K562 (cell line): Measurements from ENCODE around the gene ARAF.

Experiments used
- ETV6 ChIP-seq, 3 experiments: fragments of 150-350 bp in 1 of 3; sonication (generic) in 1 of 3; formaldehyde crosslinking in 1 of 3; IDR thresholded peaks; 2 replicates each; pipeline versions ENCODE4 v1.6.1 to v1.8.0; 2014 to 2022; ENCODE audit warnings: borderline replicate concordance in 2 of 3, low read depth in 2 of 3, antibody characterized with exemption in 1 of 3, low read length in 1 of 3, mild to moderate bottlenecking in 1 of 3, missing genetic modification reagents in 1 of 3
- HDAC2 ChIP-seq: fragments of 450-650 bp; IDR thresholded peaks from 2 replicates; pipeline ENCODE4 v1.6.1; 2016; ENCODE audit warnings: mild to moderate bottlenecking
- MTF1 ChIP-seq: fragments of 250-450 bp; sonication (Bioruptor Pico); IDR thresholded peaks from 2 replicates; pipeline ENCODE4 v1.9.0; 2021; ENCODE audit warnings: moderate library complexity, mild to moderate bottlenecking, inconsistent platforms, borderline replicate concordance
- NCOA2 ChIP-seq, 2 experiments: fragments of 450-650 bp; IDR thresholded peaks; 2 replicates each; pipeline ENCODE4 v1.6.1; 2018; ENCODE audit warnings: mild to moderate bottlenecking in 2 of 2, moderate library complexity in 1 of 2; ENCODE audit not compliant: partially characterized antibody in 2 of 2
- PRMT5 ChIP-seq: sonication (generic); formaldehyde crosslinking; IDR thresholded peaks from 2 replicates; pipeline ENCODE4 v1.5.0; 2020; ENCODE audit warnings: missing genetic modification reagents
- SP1 ChIP-seq: sonication (generic); formaldehyde crosslinking; IDR thresholded peaks from 2 replicates; pipeline ENCODE4 v1.8.1; 2022; ENCODE audit warnings: mild to moderate bottlenecking, missing genetic modification reagents
- SRF ChIP-seq, 2 experiments: fragments of 250-450, 450-650 bp in 1 of 2; sonication (Bioruptor Pico) in 1 of 2; sonication (generic) in 1 of 2; formaldehyde crosslinking; IDR thresholded peaks; 2 replicates each; pipeline versions ENCODE4 v1.5.0 to v1.5.1; 2020 to 2022; ENCODE audit warnings: mild to moderate bottlenecking in 1 of 2, missing genetic modification reagents in 1 of 2
- TBP ChIP-seq: optimal IDR thresholded peaks from 2 replicates; pipeline ENCODE3; 2011; ENCODE audit warnings: low read depth, low read length, improper control_type of control experiment
- ZNF707 ChIP-seq: fragments of 250-450 bp; sonication (Bioruptor Pico); conservative IDR thresholded peaks from 2 replicates; pipeline ENCODE4 v1.8.0; 2022; ENCODE audit warnings: inconsistent platforms, mild to moderate bottlenecking, moderate library complexity
- TF ChIP-seq, protein P1 (sequence below), 3 experiments: IDR thresholded peaks in 2 of 3; conservative IDR thresholded peaks in 1 of 3; 2 replicates each; pipeline ENCODE4 v1.5.1; 2011 to 2012; ENCODE audit warnings: low read length in 3 of 3, mild to moderate bottlenecking in 3 of 3, control low read depth in 2 of 3, improper control_type of control experiment in 1 of 3, inconsistent platforms in 1 of 3, low read depth in 1 of 3, mixed read lengths in 1 of 3, moderate library complexity in 1 of 3; ENCODE audit not compliant: insufficient read depth in 2 of 3

DNA sequence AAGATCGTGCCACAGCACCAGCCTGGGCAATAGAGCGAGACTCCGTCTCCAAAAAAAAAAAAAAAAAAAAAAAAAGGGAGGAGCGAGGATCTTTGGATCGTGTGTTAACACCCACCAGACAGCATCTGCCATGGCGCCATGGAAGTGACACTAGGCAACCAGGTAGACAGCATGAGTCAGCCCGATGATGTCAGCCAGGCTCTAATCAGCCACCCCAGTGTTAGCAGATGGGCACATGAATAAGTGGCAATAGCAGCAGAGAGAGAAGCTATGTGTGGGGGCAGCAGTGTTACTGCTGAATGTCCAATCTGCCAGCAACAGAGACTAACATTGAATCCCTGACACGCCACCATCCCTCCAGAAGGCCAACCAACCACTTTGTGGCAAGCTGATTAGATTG lies 52.1 kb downstream of the ARAF start:
- no peak for TF ChIP-seq SRF (CRISPR knock-in tag; IDR thresholded peaks at IDR 0.05)
- TF ChIP-seq, protein P1, sequence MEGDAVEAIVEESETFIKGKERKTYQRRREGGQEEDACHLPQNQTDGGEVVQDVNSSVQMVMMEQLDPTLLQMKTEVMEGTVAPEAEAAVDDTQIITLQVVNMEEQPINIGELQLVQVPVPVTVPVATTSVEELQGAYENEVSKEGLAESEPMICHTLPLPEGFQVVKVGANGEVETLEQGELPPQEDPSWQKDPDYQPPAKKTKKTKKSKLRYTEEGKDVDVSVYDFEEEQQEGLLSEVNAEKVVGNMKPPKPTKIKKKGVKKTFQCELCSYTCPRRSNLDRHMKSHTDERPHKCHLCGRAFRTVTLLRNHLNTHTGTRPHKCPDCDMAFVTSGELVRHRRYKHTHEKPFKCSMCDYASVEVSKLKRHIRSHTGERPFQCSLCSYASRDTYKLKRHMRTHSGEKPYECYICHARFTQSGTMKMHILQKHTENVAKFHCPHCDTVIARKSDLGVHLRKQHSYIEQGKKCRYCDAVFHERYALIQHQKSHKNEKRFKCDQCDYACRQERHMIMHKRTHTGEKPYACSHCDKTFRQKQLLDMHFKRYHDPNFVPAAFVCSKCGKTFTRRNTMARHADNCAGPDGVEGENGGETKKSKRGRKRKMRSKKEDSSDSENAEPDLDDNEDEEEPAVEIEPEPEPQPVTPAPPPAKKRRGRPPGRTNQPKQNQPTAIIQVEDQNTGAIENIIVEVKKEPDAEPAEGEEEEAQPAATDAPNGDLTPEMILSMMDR (IDR thresholded peaks at IDR 0.05 in 2 of 3, conservative IDR thresholded peaks at IDR 0.05 in 1 of 3; ENCODE audit: insufficient read depth in 2 of 3, low read depth in 1 of 3, low read length in 3 of 3), result no peak
- TF ChIP-seq SP1 (CRISPR knock-in tag), result no peak
- TF ChIP-seq ZNF707 (CRISPR knock-in tag), result no peak
- no peak for TF ChIP-seq NCOA2 (IDR thresholded peaks at IDR 0.05; ENCODE audit: partially characterized antibody in 2 of 2)
- TF ChIP-seq TBP, result no peak
- TF ChIP-seq ETV6 (IDR thresholded peaks at IDR 0.05; ENCODE audit: borderline replicate concordance in 1 of 2, low read depth in 2 of 2, low read length in 1 of 2), result no peak
- TF ChIP-seq ETV6 (CRISPR knock-in tag; IDR thresholded peaks at IDR 0.05; ENCODE audit: borderline replicate concordance), result no peak
- no peak for TF ChIP-seq PRMT5
- no peak for TF ChIP-seq MTF1
- no peak for TF ChIP-seq HDAC2
